H1 (cell line): Measurements from ENCODE around the gene ASPRV1. TPM values are rescaled to one million over a fixed set of nuclear protein-coding genes. Genes with fewer than 3 reads are reported as not detected.

Source experiments
- CTCF ChIA-PET: fragments of 300-600 bp; sonication (Branson Sonifier 250); formaldehyde crosslinking; loops from one replicate; lab custom pipeline; 2021; ENCODE audit not compliant: partially characterized antibody; lab: Charles Lee
- POLR2A ChIA-PET: fragments of 300-600 bp; sonication (Branson Sonifier 250); formaldehyde crosslinking; loops from one replicate; lab custom pipeline; 2021; ENCODE audit warnings: inconsistent platforms; ENCODE audit not compliant: partially characterized antibody; lab: Charles Lee
- DNase-seq, 2 experiments: peaks; one replicate each; pipeline versions ENCODE4 v3.0.0 to v3.0.0-alpha.2; 2010 to 2022; ENCODE audit warnings: low spot score in 2 of 2, low read depth in 1 of 2, mixed read lengths in 1 of 2
- FAIRE-seq: peaks from 2 replicates; lab custom pipeline; 2011; peaks lifted over from hg19 to GRCh38; lab: Jason Lieb, UNC
- H2AFZ ChIP-seq: 2 replicates; pipeline ENCODE4 v1.8.1; 2012; ENCODE audit warnings: low read length, inconsistent platforms
- H2AK5ac ChIP-seq: 2 replicates; pipeline ENCODE4 v1.6.1; 2013; ENCODE audit warnings: low read depth, low read length
- H2BK120ac ChIP-seq: replicated peaks from 2 replicates; pipeline ENCODE3; 2013; ENCODE audit warnings: low read depth, low read length, inconsistent platforms
- H2BK12ac ChIP-seq: 2 replicates; pipeline ENCODE4 v1.6.1; 2013; ENCODE audit warnings: low read depth, low read length
- H2BK15ac ChIP-seq: 2 replicates; pipeline ENCODE4 v1.6.1; 2013; ENCODE audit warnings: low read length
- H2BK20ac ChIP-seq: 2 replicates; pipeline ENCODE4 v1.6.1; 2013; ENCODE audit warnings: low read length
- H2BK5ac ChIP-seq: 2 replicates; pipeline ENCODE4 v1.6.1; 2013; ENCODE audit warnings: low read depth, low read length
- H3K14ac ChIP-seq: 2 replicates; pipeline ENCODE4 v1.6.1; 2013; ENCODE audit warnings: inconsistent platforms; ENCODE audit not compliant: insufficient read length
- H3K18ac ChIP-seq: 2 replicates; pipeline ENCODE4 v1.6.1; 2013; ENCODE audit warnings: low read length; ENCODE audit errors: extremely low read depth
- H3K23ac ChIP-seq: 2 replicates; pipeline ENCODE4 v1.6.1; 2013; ENCODE audit warnings: inconsistent platforms; ENCODE audit not compliant: insufficient read length
- H3K23me2 ChIP-seq: 2 replicates; pipeline ENCODE4 v1.6.1; 2013; ENCODE audit warnings: low read depth, low read length
- H3K27ac ChIP-seq: 2 replicates; pipeline ENCODE4 v1.6.1; 2011; ENCODE audit warnings: low read depth, low read length, inconsistent platforms
- H3K27me3 ChIP-seq, 4 experiments: replicated peaks in 1 of 4; 1 replicate in 1 of 4; 2 replicates in 3 of 4; pipeline versions ENCODE4 v1.6.1 to v1.8.1; 2011 to 2013; ENCODE audit warnings: low read length in 3 of 4, mild to moderate bottlenecking in 3 of 4, inconsistent platforms in 2 of 4, mixed read lengths in 2 of 4, moderate library complexity in 1 of 4; ENCODE audit not compliant: control insufficient read depth in 3 of 4, insufficient read depth in 3 of 4; ENCODE audit errors: extremely low read depth in 1 of 4
- H3K36me3 ChIP-seq, 4 experiments: 2 replicates each; pipeline versions ENCODE4 v1.6.1 to v1.8.1; 2011 to 2013; ENCODE audit warnings: mild to moderate bottlenecking in 4 of 4, low read length in 3 of 4, moderate library complexity in 2 of 4, control low read depth in 1 of 4, inconsistent platforms in 1 of 4; ENCODE audit not compliant: insufficient read depth in 4 of 4, control insufficient read depth in 2 of 4
- H3K4ac ChIP-seq: replicated peaks from 2 replicates; pipeline ENCODE3; 2013; ENCODE audit warnings: low read length, low read depth, mixed read lengths, inconsistent platforms; ENCODE audit not compliant: insufficient read length
- H3K4me1 ChIP-seq, 4 experiments: replicated peaks in 1 of 4; 1 replicate in 1 of 4; 2 replicates in 3 of 4; pipeline versions ENCODE4 v1.6.1 to v1.8.1; 2011 to 2013; ENCODE audit warnings: low read length in 3 of 4, inconsistent platforms in 2 of 4, mixed read lengths in 1 of 4; ENCODE audit not compliant: insufficient read depth in 4 of 4, control insufficient read depth in 3 of 4
- H3K4me2 ChIP-seq, 2 experiments: 2 replicates each; pipeline versions ENCODE4 v1.6.1 to v1.8.1; 2011 to 2013; ENCODE audit warnings: low read depth in 2 of 2, low read length in 2 of 2, control low read depth in 1 of 2, inconsistent platforms in 1 of 2, mild to moderate bottlenecking in 1 of 2; ENCODE audit not compliant: insufficient read depth in 1 of 2
- H3K4me3 ChIP-seq, 4 experiments: fragments of 200-600, 300-600 bp in 1 of 4; sonication (generic), shearing (Covaris generic), sonication (Bioruptor Twin) in 1 of 4; 2 replicates each; pipeline versions ENCODE4 v1.5.1 to v1.8.1; 2011 to 2016; ENCODE audit warnings: low read length in 4 of 4, low read depth in 3 of 4, control low read depth in 2 of 4, inconsistent platforms in 2 of 4, mild to moderate bottlenecking in 2 of 4, mixed read lengths in 1 of 4, moderate library complexity in 1 of 4; ENCODE audit not compliant: insufficient read depth in 2 of 4; ENCODE audit errors: extremely low read depth in 1 of 4
- H3K56ac ChIP-seq: replicated peaks from 2 replicates; pipeline ENCODE3; 2013; ENCODE audit warnings: low read depth, mild to moderate bottlenecking, mixed read lengths, low read length, inconsistent platforms; ENCODE audit not compliant: insufficient read length
- H3K79me1 ChIP-seq: 2 replicates; pipeline ENCODE4 v1.6.1; 2013; ENCODE audit warnings: low read depth, low read length, control low read depth
- H3K79me2 ChIP-seq, 2 experiments: 2 replicates each; pipeline versions ENCODE4 v1.6.1 to v1.8.1; 2012 to 2013; ENCODE audit warnings: low read length in 2 of 2, mild to moderate bottlenecking in 2 of 2, inconsistent platforms in 1 of 2; ENCODE audit not compliant: insufficient read depth in 2 of 2, control insufficient read depth in 1 of 2
- H3K9ac ChIP-seq, 4 experiments: replicated peaks in 1 of 4; 1 replicate in 1 of 4; 2 replicates in 3 of 4; pipeline versions ENCODE4 v1.6.1 to v1.8.1; 2011 to 2013; ENCODE audit warnings: low read depth in 3 of 4, low read length in 3 of 4, control low read depth in 2 of 4, mild to moderate bottlenecking in 2 of 4, moderate library complexity in 2 of 4, inconsistent platforms in 1 of 4; ENCODE audit errors: extremely low read depth in 1 of 4
- H3K9me3 ChIP-seq, 2 experiments: 2 replicates each; pipeline versions ENCODE4 v1.6.1 to v1.8.1; 2012 to 2013; ENCODE audit warnings: mild to moderate bottlenecking in 2 of 2, moderate library complexity in 2 of 2, control low read depth in 1 of 2, inconsistent platforms in 1 of 2, low read depth in 1 of 2, low read length in 1 of 2, mixed read lengths in 1 of 2; ENCODE audit not compliant: insufficient read depth in 2 of 2
- H4K20me1 ChIP-seq, 2 experiments: replicated peaks in 1 of 2; 2 replicates each; pipeline versions ENCODE3 to v1.8.1; 2011 to 2013; ENCODE audit warnings: inconsistent platforms in 2 of 2, low read length in 2 of 2, mild to moderate bottlenecking in 1 of 2; ENCODE audit not compliant: insufficient read depth in 2 of 2, control insufficient read depth in 1 of 2
- H4K5ac ChIP-seq: 2 replicates; pipeline ENCODE4 v1.6.1; 2013; ENCODE audit warnings: low read length, low read depth, mixed read lengths, inconsistent platforms; ENCODE audit not compliant: insufficient read length
- H4K8ac ChIP-seq: 2 replicates; pipeline ENCODE4 v1.8.0; 2013; ENCODE audit warnings: mild to moderate bottlenecking, moderate library complexity, low read length, inconsistent platforms; ENCODE audit not compliant: insufficient read depth; ENCODE audit errors: extremely low read depth
- H4K91ac ChIP-seq: replicated peaks from 2 replicates; pipeline ENCODE3; 2013; ENCODE audit warnings: low read length, mixed read lengths, inconsistent platforms; ENCODE audit not compliant: insufficient read length
- EGR1 ChIP-seq: IDR thresholded peaks from 2 replicates; pipeline ENCODE4 v1.6.1; 2011; ENCODE audit warnings: low read depth, low read length, borderline replicate concordance
- POLR2AphosphoS5 ChIP-seq: IDR thresholded peaks from 2 replicates; pipeline ENCODE4 v1.6.1; 2011; ENCODE audit warnings: low read depth, low read length
- SIRT6 ChIP-seq: IDR thresholded peaks from one replicate; pipeline ENCODE4 v1.7.1; 2012; ENCODE audit warnings: low read length, inconsistent platforms
- TAF7 ChIP-seq: optimal IDR thresholded peaks from 2 replicates; pipeline ENCODE3; 2011; ENCODE audit warnings: low read depth, mild to moderate bottlenecking, inconsistent platforms, low read length, moderate library complexity, borderline replicate concordance
- WGBS, 2 experiments: shearing (Covaris generic) in 1 of 2; methylation state at CpG; one replicate each; pipeline versions ENCODE4 v1.1.6 to v1.1.7; 2013 to 2015; ENCODE audit warnings: low lambda C conversion rate in 2 of 2, mixed read lengths in 2 of 2, inconsistent platforms in 1 of 2, low coverage in 1 of 2, missing lambda C conversion rate in 1 of 2; ENCODE audit not compliant: insufficient replicate concordance in 2 of 2, insufficient coverage in 1 of 2, insufficient read length in 1 of 2; ENCODE audit errors: extremely low coverage in 1 of 2, missing lambda C conversion rate in 1 of 2; 5-methylcytosine and 5-hydroxymethylcytosine counted together
- polyA plus RNA-seq, 7 experiments: library from polyadenylated mRNA; depleted of rRNA in 3 of 7; stranded (reverse) in 5 of 7; unstranded in 2 of 7; fragments of >200 nt in 5 of 7; fragments of 200-250 nt in 2 of 7; gene quantifications; 1 replicate in 5 of 7; 2 replicates in 1 of 7; 4 replicates in 1 of 7; pipeline versions ENCODE4 v1.2.1 to v1.2.3, GENCODE V29; 2011 to 2013; ENCODE audit warnings: missing spikeins in 2 of 7, mixed read lengths in 2 of 7
- total RNA-seq: library from RNA; stranded (reverse); fragmentation: NEBNext Ultra II Directional; extraction: Animal tissue kit (Norgen Biotek cat#: 25700); gene quantifications from 2 replicates; pipeline ENCODE4 v1.2.1, GENCODE V29; 2021

Gene ASPRV1
- total and polyA plus RNA-seq, 2 of the 8 experiments (the other 6 are each of a cell fraction or from before 2014, with no cell fraction given): 0.59 to 0.95 TPM

DNA sequence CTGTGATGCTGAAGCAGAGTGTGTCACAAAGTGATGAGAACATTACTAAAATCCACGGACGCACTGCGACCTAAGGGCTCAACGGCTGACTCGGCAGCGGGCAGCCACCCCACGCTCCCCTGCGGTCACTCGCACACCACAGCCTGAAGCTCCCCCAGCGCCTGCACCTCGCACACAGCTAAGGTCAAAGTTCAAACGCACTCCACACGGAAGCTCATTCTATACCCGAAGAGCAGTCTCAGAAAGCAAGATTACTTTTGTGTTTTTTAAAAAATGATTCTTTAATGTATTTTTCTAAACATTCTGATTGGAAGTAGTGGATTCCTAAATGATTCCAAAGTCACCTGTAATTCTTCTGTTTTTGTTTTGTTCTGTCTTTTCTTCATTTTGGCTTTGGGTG lies 21.7 kb downstream of the ASPRV1 start:
- no peak overlapping the region for H3K9ac ChIP-seq
- H3K14ac ChIP-seq: no peak overlapping the region
- H4K8ac ChIP-seq: no peak overlapping the region
- H4K91ac ChIP-seq: no peak overlapping the region
- H3K23ac ChIP-seq: no peak overlapping the region
- H3K9me3 ChIP-seq: no peaks in the 10 kb centered on the region
- FAIRE-seq (no peak), DNase-seq (no peak)
- 91% methylated on average over 14 of the region's 14 CpGs; no CpG with 5 or more reads in 1 of the 2 experiments for WGBS, 2 experiments
- no peak overlapping the region for H3K18ac ChIP-seq
- no peaks in the 10 kb centered on the region for H3K79me2 ChIP-seq
- H4K20me1 ChIP-seq: no peaks in the 10 kb centered on the region
- H2BK20ac ChIP-seq: no peak overlapping the region
- H3K4ac ChIP-seq: no peak overlapping the region
- H3K4me2 ChIP-seq: no peak overlapping the region
- no peak overlapping the region for H2AK5ac ChIP-seq
- H3K56ac ChIP-seq: no peak overlapping the region
- no peak overlapping the region for H3K4me3 ChIP-seq
- no peak overlapping the region for H2BK15ac ChIP-seq
- peaks cover 0 to 4% (median 0%) of the 10 kb centered on the region in 4 experiments; a peak in 2 of 8 replicates for H3K36me3 ChIP-seq
- no peaks in the 10 kb centered on the region for H3K27me3 ChIP-seq
- no peak overlapping the region for H2AFZ ChIP-seq
- ChIA-PET CTCF (interaction anchor here (0.6 to 3.5 kb wide), 5 partner anchors 10 to 296 kb away, joined by 3 to 12 read pairs (median 3); partner anchors contain the start of gene AAK1), POLR2A (interaction anchor here (0.6 to 2.3 kb wide), 5 partner anchors 9 to 578 kb away, joined by 3 to 6 read pairs (median 5); no protein-coding TSS in a partner anchor)
- no peak overlapping the region for H2BK120ac ChIP-seq
- no peaks in the 10 kb centered on the region for H3K23me2 ChIP-seq
- no peak overlapping the region for H4K5ac ChIP-seq
- H2BK5ac ChIP-seq: no peak overlapping the region
- no peak overlapping the region for H2BK12ac ChIP-seq
- peaks cover 0 to 3% (median 1%) of the 10 kb centered on the region in 4 experiments; a peak in 1 of 7 replicates for H3K4me1 ChIP-seq
- no peaks in the 10 kb centered on the region for H3K79me1 ChIP-seq
- H3K27ac ChIP-seq: no peak overlapping the region
- TF ChIP-seq POLR2AphosphoS5 (no peak), SIRT6 (no peak), EGR1 (no peak), TAF7 (no peak)
